ENCODE measurements around the gene SERGEF. TPM values are rescaled to one million over a fixed set of nuclear protein-coding genes. Genes with fewer than 3 reads are reported as not detected.

SERGEF gene
- total and polyA plus RNA-seq, 2 donors from 2014 or later = 33.2 to 63.0 TPM

GRCh38 chr11:17950644-17951043, 62.2 kb downstream of the SERGEF start:
- DNase-seq (peak in 3 of 5 donors; percentile 32 to 62 (median 33)), FAIRE-seq (no peak)
- Histone ChIP-seq H3K36me3 (ENCODE audit: control insufficient read depth in 2 of 3, insufficient read depth in 3 of 3, low read length in 3 of 3) (peaks cover 0 to 6% (median 0%) of the 10 kb centered on the region in 3 donors), H3K27me3 (ENCODE audit: control insufficient read depth, insufficient read depth, low read length) (no peaks in the 10 kb centered on the region), H3K4me1 (ENCODE audit: control insufficient read depth in 2 of 3, insufficient read depth in 2 of 3, low read depth in 1 of 3, low read length in 3 of 3) (no peaks in the 10 kb centered on the region), H3K27ac (ENCODE audit: low read depth in 2 of 2, low read length in 2 of 2) (no peak overlapping the region), H3K9me3 (ENCODE audit: control insufficient read depth in 2 of 3, insufficient read depth in 1 of 3, low read length in 3 of 3) (no peaks in the 10 kb centered on the region), H3K9ac (ENCODE audit: low read length in 3 of 3) (no peak overlapping the region), H3K4me3 (ENCODE audit: low read length in 3 of 3) (no peak overlapping the region)
- TF ChIP-seq CTCF (IDR thresholded peaks at IDR 0.05; ENCODE audit: borderline replicate concordance, extremely low read depth, insufficient read depth) = no peak
- intact Hi-C loops (cut with DNase I) = no loop called here

- Histone ChIP-seq H3K4me1 (ENCODE audit: control insufficient read depth in 2 of 3, insufficient read depth in 2 of 3, low read depth in 1 of 3, low read length in 3 of 3) (no peaks in the 10 kb centered on the region), H3K9me3 (ENCODE audit: control insufficient read depth in 2 of 3, insufficient read depth in 1 of 3, low read length in 3 of 3) (no peaks in the 10 kb centered on the region), H3K27ac (ENCODE audit: low read depth in 2 of 2, low read length in 2 of 2) (no peak overlapping the region), H3K36me3 (ENCODE audit: control insufficient read depth in 2 of 3, insufficient read depth in 3 of 3, low read length in 3 of 3) (peaks cover 0 to 1% (median 0%) of the 10 kb centered on the region in 3 donors), H3K27me3 (ENCODE audit: control insufficient read depth, insufficient read depth, low read length) (no peaks in the 10 kb centered on the region), H3K9ac (ENCODE audit: low read length in 3 of 3) (no peak overlapping the region), H3K4me3 (ENCODE audit: low read length in 3 of 3) (no peak overlapping the region)
- TF ChIP-seq CTCF (IDR thresholded peaks at IDR 0.05; ENCODE audit: borderline replicate concordance, extremely low read depth, insufficient read depth) = no peak
- intact Hi-C loops (cut with DNase I) = no loop called here
- DNase-seq (no peak), FAIRE-seq (no peak)
Measured at GRCh38 chr11:17948296-17948695, 64.6 kb downstream of the SERGEF start.

GRCh38 chr11:17939542-17939941, 73.3 kb downstream of the SERGEF start:
- H3K27me3 ChIP-seq (ENCODE audit: control insufficient read depth, insufficient read depth, low read length) = no peaks in the 10 kb centered on the region
- no peak overlapping the region for H3K27ac ChIP-seq (ENCODE audit: low read depth in 2 of 2, low read length in 2 of 2)
- no peak for DNase-seq
- FAIRE-seq = no peak
- H3K9ac ChIP-seq (ENCODE audit: low read length in 3 of 3) = no peak overlapping the region
- intact Hi-C loops (cut with DNase I) = no loop called here
- no peaks in the 10 kb centered on the region for H3K9me3 ChIP-seq (ENCODE audit: control insufficient read depth in 2 of 3, insufficient read depth in 1 of 3, low read length in 3 of 3)
- no peaks in the 10 kb centered on the region for H3K4me1 ChIP-seq (ENCODE audit: control insufficient read depth in 2 of 3, insufficient read depth in 2 of 3, low read depth in 1 of 3, low read length in 3 of 3)
- H3K4me3 ChIP-seq (ENCODE audit: low read length in 3 of 3) = no peak overlapping the region
- TF ChIP-seq CTCF (IDR thresholded peaks at IDR 0.05; ENCODE audit: borderline replicate concordance, extremely low read depth, insufficient read depth) = no peak
- H3K36me3 ChIP-seq (ENCODE audit: control insufficient read depth in 2 of 3, insufficient read depth in 3 of 3, low read length in 3 of 3) = no peaks in the 10 kb centered on the region

- FAIRE-seq (no peak), DNase-seq (no peak)
- H3K4me3 ChIP-seq (ENCODE audit: low read length in 3 of 3) = no peak overlapping the region
- no peak overlapping the region for H3K27ac ChIP-seq (ENCODE audit: low read depth in 2 of 2, low read length in 2 of 2)
- intact Hi-C loops (cut with DNase I) = no loop called here
- no peaks in the 10 kb centered on the region for H3K9me3 ChIP-seq (ENCODE audit: control insufficient read depth in 2 of 3, insufficient read depth in 1 of 3, low read length in 3 of 3)
- no peak for TF ChIP-seq CTCF (IDR thresholded peaks at IDR 0.05; ENCODE audit: borderline replicate concordance, extremely low read depth, insufficient read depth)
- H3K27me3 ChIP-seq (ENCODE audit: control insufficient read depth, insufficient read depth, low read length) = no peaks in the 10 kb centered on the region
- H3K4me1 ChIP-seq (ENCODE audit: control insufficient read depth in 2 of 3, insufficient read depth in 2 of 3, low read depth in 1 of 3, low read length in 3 of 3) = no peaks in the 10 kb centered on the region
- no peaks in the 10 kb centered on the region for H3K36me3 ChIP-seq (ENCODE audit: control insufficient read depth in 2 of 3, insufficient read depth in 3 of 3, low read length in 3 of 3)
- H3K9ac ChIP-seq (ENCODE audit: low read length in 3 of 3) = no peak overlapping the region
Measured at GRCh38 chr11:17936790-17937189, 76.1 kb downstream of the SERGEF start.

Data from kidney (tissue), 14 donors.